GM23338 (cell line): ENCODE data around the gene MR1. TPM values are rescaled to one million over a fixed set of nuclear protein-coding genes. Genes with fewer than 3 reads are reported as not detected.
A peak's percentile ranks its signal among the peaks of the same experiment; 100 is the strongest.

Experiments
- ATAC-seq: fragments of 200-7000 bp; cut with Tn5 transposase; 3 replicates; pipeline ENCODE4 v1.9.1; 2020
- DNase-seq: peaks from one replicate; pipeline ENCODE4 v3.0.0-alpha.2; 2015; ENCODE audit warnings: low spot score
- H2AFZ ChIP-seq: fragments of 200-600 bp; sonication (generic); 2 replicates; pipeline ENCODE4 v1.8.0; 2016; ENCODE audit warnings: antibody characterized with exemption, mild to moderate bottlenecking, moderate library complexity
- H3F3A ChIP-seq: fragments of 200-600 bp; sonication (generic); replicated peaks from 2 replicates; pipeline ENCODE4 v1.8.0; 2017; ENCODE audit warnings: antibody characterized with exemption, mixed run types, low read depth
- H3K27ac ChIP-seq: fragments of 200-600 bp; sonication (generic); 2 replicates; pipeline ENCODE4 v1.6.1; 2016; ENCODE audit warnings: low read depth
- H3K27me3 ChIP-seq: fragments of 200-600 bp; sonication (generic); 2 replicates; pipeline ENCODE4 v1.8.0; 2016; ENCODE audit warnings: mild to moderate bottlenecking, mixed run types, moderate library complexity; ENCODE audit not compliant: insufficient read depth
- H3K36me3 ChIP-seq: fragments of 200-600 bp; sonication (generic); 2 replicates; pipeline ENCODE4 v1.8.0; 2016; ENCODE audit warnings: mild to moderate bottlenecking; ENCODE audit not compliant: insufficient read depth
- H3K4me1 ChIP-seq: fragments of 200-600 bp; sonication (generic); 2 replicates; pipeline ENCODE4 v1.8.0; 2016; ENCODE audit warnings: mild to moderate bottlenecking, moderate library complexity; ENCODE audit not compliant: insufficient read depth
- H3K4me2 ChIP-seq: fragments of 200-600 bp; sonication (generic); 2 replicates; pipeline ENCODE4 v1.7.1; 2017; ENCODE audit warnings: mixed run types
- H3K4me3 ChIP-seq: fragments of 200-600 bp; sonication (generic); 2 replicates; pipeline ENCODE4 v1.6.1; 2016; ENCODE audit warnings: mixed run types
- H3K79me2 ChIP-seq: fragments of 200-600 bp; sonication (generic); replicated peaks from 2 replicates; pipeline ENCODE4 v1.8.0; 2017; ENCODE audit warnings: mild to moderate bottlenecking; ENCODE audit not compliant: insufficient read depth
- H3K9me2 ChIP-seq: fragments of 200-600 bp; sonication (generic); 2 replicates; pipeline ENCODE4 v1.8.0; 2017; ENCODE audit not compliant: insufficient read depth
- H4K20me1 ChIP-seq: fragments of 200-600 bp; sonication (generic); replicated peaks from 2 replicates; pipeline ENCODE4 v1.8.0; 2017; ENCODE audit warnings: mild to moderate bottlenecking; ENCODE audit not compliant: insufficient read depth
- H3K27ac Mint-ChIP-seq: 2 replicates; pipeline ENCODE4 v1.8.0; 2020; ENCODE audit warnings: inconsistent platforms, mild to moderate bottlenecking, moderate library complexity, mixed read lengths
- H3K27me3 Mint-ChIP-seq: 3 replicates; pipeline ENCODE4 v1.8.0; 2022; ENCODE audit warnings: low read depth, mild to moderate bottlenecking, moderate library complexity, mixed read lengths, inconsistent platforms; ENCODE audit not compliant: insufficient read depth, poor library complexity
- H3K36me3 Mint-ChIP-seq: 3 replicates; pipeline ENCODE4 v1.8.0; 2021; ENCODE audit warnings: low read depth, mild to moderate bottlenecking, inconsistent platforms, moderate library complexity, mixed read lengths
- H3K4me1 Mint-ChIP-seq: 3 replicates; pipeline ENCODE4 v1.8.0; 2020; ENCODE audit warnings: mild to moderate bottlenecking, inconsistent platforms, mixed read lengths
- H3K4me3 Mint-ChIP-seq: 3 replicates; pipeline ENCODE4 v1.8.0; 2021; ENCODE audit warnings: moderate library complexity, mild to moderate bottlenecking, inconsistent platforms, mixed read lengths
- H3K9me3 Mint-ChIP-seq: 3 replicates; pipeline ENCODE4 v1.8.0; 2020; ENCODE audit warnings: moderate library complexity, mild to moderate bottlenecking, inconsistent platforms, mixed read lengths
- CREB1 ChIP-seq: fragments of 250-450 bp; sonication (Bioruptor Pico); IDR thresholded peaks from 2 replicates; pipeline ENCODE4 v1.5.0; 2020; ENCODE audit warnings: low read depth, mild to moderate bottlenecking, moderate library complexity
- EZH2phosphoT487 ChIP-seq: fragments of 200-600 bp; sonication (generic); IDR thresholded peaks from one replicate; pipeline ENCODE4 v1.8.1; 2018; ENCODE audit warnings: antibody characterized with exemption; ENCODE audit not compliant: unreplicated experiment
- JUNB ChIP-seq: IDR thresholded peaks from one replicate; pipeline ENCODE4 v1.6.1; 2016; ENCODE audit warnings: antibody characterized with exemption; ENCODE audit not compliant: unreplicated experiment
- POLR2AphosphoS5 ChIP-seq: IDR thresholded peaks from 2 replicates; pipeline ENCODE4 v1.6.1; 2016; ENCODE audit warnings: antibody characterized with exemption, low read depth
- ZNF114 ChIP-seq: fragments of 250-450 bp; sonication (Bioruptor Pico); IDR thresholded peaks from 2 replicates; pipeline ENCODE4 v1.5.0; 2020; ENCODE audit warnings: mild to moderate bottlenecking, moderate library complexity
- ZNF331 ChIP-seq: fragments of 250-450 bp; sonication (Bioruptor Pico); IDR thresholded peaks from 2 replicates; pipeline ENCODE4 v1.5.0; 2020; ENCODE audit warnings: low read depth, mild to moderate bottlenecking, moderate library complexity
- ZNF462 ChIP-seq: fragments of 250-450 bp; sonication (Bioruptor Pico); IDR thresholded peaks from 2 replicates; pipeline ENCODE4 v1.5.0; 2020; ENCODE audit warnings: mild to moderate bottlenecking, moderate library complexity
- polyA plus RNA-seq: library from polyadenylated mRNA; unstranded; fragments of >200 nt; fragmentation: Nextera tagmentation; extraction: Ambion mirVana; gene quantifications from 2 replicates; pipeline ENCODE4 v1.2.1, GENCODE V29; 2016
- total RNA-seq: library from RNA; depleted of rRNA; stranded (reverse); fragments of >200 nt; shearing (Covaris generic); gene quantifications from 2 replicates; pipeline ENCODE4 v1.2.3, GENCODE V29; 2014
- TF ChIP-seq, protein P1 (sequence below): IDR thresholded peaks from 2 replicates; pipeline ENCODE4 v1.6.1; 2016; ENCODE audit warnings: antibody characterized with exemption

The MR1 gene
- total and polyA plus RNA-seq, 2 experiments from 2014 or later: 0.18 TPM; not detected in 1

DNA sequence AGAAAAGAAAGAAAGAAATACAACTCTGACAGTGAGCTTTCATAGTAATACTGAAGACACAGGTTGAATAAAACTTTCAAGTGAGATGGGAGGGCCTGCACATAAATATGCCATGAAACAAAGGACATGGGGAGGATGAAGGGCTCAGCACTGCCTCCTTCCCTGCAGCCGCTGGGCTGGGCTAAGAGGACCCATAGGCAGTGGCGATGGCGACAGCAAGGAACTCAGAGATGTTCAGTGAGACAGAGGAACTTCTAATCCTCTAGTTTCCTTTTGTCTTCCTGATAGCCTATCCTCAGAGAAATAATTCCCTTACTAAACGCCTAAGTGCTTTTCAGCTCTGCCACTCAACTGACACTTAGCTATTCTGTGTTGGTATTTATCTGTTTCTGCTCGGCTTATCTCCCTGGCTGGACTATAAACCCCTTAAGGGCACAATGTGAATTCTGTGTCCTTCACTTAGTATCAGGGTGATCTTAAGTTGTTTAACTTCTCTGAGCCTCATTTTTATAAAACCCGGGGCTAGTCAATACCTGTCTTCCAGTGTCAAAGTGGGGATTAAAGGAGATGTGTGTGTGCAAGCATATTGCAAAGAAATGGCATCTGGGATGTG, 30.3 kb downstream of the MR1 start:
- DNase-seq (no peak), ATAC-seq (peak; percentile 68)
- H3K27ac ChIP-seq: no peak overlapping the region
- H3K79me2 ChIP-seq: no peaks in the 10 kb centered on the region
- Mint-ChIP-seq H3K36me3 (no peaks in the 10 kb centered on the region), H3K4me1 (peaks cover 20% of the 10 kb centered on the region), H3K27ac (no peak overlapping the region), H3K4me3 (no peak overlapping the region), H3K27me3 (no peaks in the 10 kb centered on the region), H3K9me3 (no peaks in the 10 kb centered on the region)
- H4K20me1 ChIP-seq: no peaks in the 10 kb centered on the region
- H3F3A ChIP-seq: no peaks in the 10 kb centered on the region
- H3K9me2 ChIP-seq: peaks cover 12% of the 10 kb centered on the region; the same call in 1 of the 2 replicates
- H3K4me1 ChIP-seq: peaks cover 19% of the 10 kb centered on the region
- no peaks in the 10 kb centered on the region for H3K27me3 ChIP-seq
- no peak overlapping the region for H3K4me2 ChIP-seq
- no peaks in the 10 kb centered on the region for H3K36me3 ChIP-seq
- H3K4me3 ChIP-seq: no peak overlapping the region
- no peak overlapping the region; the same call in 1 of the 2 replicates for H2AFZ ChIP-seq
- TF ChIP-seq JUNB (no peak), POLR2AphosphoS5 (no peak), CREB1 (no peak), EZH2phosphoT487 (no peak), ZNF114 (no peak), ZNF462 (no peak), ZNF331 (CRISPR knock-in tag) (no peak)
- TF ChIP-seq, protein P1, sequence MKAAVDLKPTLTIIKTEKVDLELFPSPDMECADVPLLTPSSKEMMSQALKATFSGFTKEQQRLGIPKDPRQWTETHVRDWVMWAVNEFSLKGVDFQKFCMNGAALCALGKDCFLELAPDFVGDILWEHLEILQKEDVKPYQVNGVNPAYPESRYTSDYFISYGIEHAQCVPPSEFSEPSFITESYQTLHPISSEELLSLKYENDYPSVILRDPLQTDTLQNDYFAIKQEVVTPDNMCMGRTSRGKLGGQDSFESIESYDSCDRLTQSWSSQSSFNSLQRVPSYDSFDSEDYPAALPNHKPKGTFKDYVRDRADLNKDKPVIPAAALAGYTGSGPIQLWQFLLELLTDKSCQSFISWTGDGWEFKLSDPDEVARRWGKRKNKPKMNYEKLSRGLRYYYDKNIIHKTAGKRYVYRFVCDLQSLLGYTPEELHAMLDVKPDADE: no peak
